MM.1S (cell line): ENCODE measurements around the gene PXYLP1.

Experiments
- EZH2 ChIP-seq: fragments of 300-600 bp; sonication (generic); optimal IDR thresholded peaks from 2 replicates; pipeline ENCODE3; 2017; ENCODE audit warnings: low read depth, mild to moderate bottlenecking, antibody characterized with exemption, low read length, mixed read lengths
- EZH2phosphoT487 ChIP-seq: fragments of 300-600 bp; sonication (generic); IDR thresholded peaks from 2 replicates; pipeline ENCODE4 v1.6.1; 2018; ENCODE audit warnings: antibody characterized with exemption, low read length
- TF ChIP-seq, protein P1 (sequence below): fragments of 300-600 bp; sonication (generic); IDR thresholded peaks from 2 replicates; pipeline ENCODE4 v1.5.1; 2016; ENCODE audit warnings: antibody characterized with exemption, low read length, mixed read lengths

GRCh38 chr3:141273700-141274410 is 42.2 kb downstream of the PXYLP1 start:
- TF ChIP-seq, protein P1, sequence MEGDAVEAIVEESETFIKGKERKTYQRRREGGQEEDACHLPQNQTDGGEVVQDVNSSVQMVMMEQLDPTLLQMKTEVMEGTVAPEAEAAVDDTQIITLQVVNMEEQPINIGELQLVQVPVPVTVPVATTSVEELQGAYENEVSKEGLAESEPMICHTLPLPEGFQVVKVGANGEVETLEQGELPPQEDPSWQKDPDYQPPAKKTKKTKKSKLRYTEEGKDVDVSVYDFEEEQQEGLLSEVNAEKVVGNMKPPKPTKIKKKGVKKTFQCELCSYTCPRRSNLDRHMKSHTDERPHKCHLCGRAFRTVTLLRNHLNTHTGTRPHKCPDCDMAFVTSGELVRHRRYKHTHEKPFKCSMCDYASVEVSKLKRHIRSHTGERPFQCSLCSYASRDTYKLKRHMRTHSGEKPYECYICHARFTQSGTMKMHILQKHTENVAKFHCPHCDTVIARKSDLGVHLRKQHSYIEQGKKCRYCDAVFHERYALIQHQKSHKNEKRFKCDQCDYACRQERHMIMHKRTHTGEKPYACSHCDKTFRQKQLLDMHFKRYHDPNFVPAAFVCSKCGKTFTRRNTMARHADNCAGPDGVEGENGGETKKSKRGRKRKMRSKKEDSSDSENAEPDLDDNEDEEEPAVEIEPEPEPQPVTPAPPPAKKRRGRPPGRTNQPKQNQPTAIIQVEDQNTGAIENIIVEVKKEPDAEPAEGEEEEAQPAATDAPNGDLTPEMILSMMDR: no peak
- no peak for TF ChIP-seq EZH2
- no peak for TF ChIP-seq EZH2phosphoT487
